HepG2 (cell line): ENCODE results near the gene KIF17. TPM values are rescaled to one million over a fixed set of nuclear protein-coding genes. Genes with fewer than 3 reads are reported as not detected.

Experiments used
- CHD4 ChIP-seq: fragments of 200-600 bp; sonication (generic); IDR thresholded peaks from 2 replicates; pipeline ENCODE4 v1.7.0; 2017; ENCODE audit warnings: mild to moderate bottlenecking, low read length, borderline replicate concordance
- FOXK2 ChIP-seq: fragments of 450-650 bp; IDR thresholded peaks from 2 replicates; pipeline ENCODE4 v1.6.1; 2016
- GABPA ChIP-seq, 2 experiments: IDR thresholded peaks; 2 replicates each; pipeline ENCODE4 v1.6.1; 2011 to 2016; ENCODE audit warnings: low read depth in 2 of 2, low read length in 1 of 2, missing biosample characterization in 1 of 2, missing genetic modification characterization in 1 of 2
- HOXD1 ChIP-seq: sonication (generic); formaldehyde crosslinking; IDR thresholded peaks from 2 replicates; pipeline ENCODE4 v1.5.0; 2020; ENCODE audit warnings: missing genetic modification reagents
- JDP2 ChIP-seq: sonication (generic); formaldehyde crosslinking; IDR thresholded peaks from 2 replicates; pipeline ENCODE4 v1.8.1; 2022; ENCODE audit warnings: missing genetic modification reagents, borderline replicate concordance
- PHF21A ChIP-seq: sonication (generic); formaldehyde crosslinking; IDR thresholded peaks from 2 replicates; pipeline ENCODE4 v1.5.0; 2020; ENCODE audit warnings: mild to moderate bottlenecking, missing genetic modification reagents
- RFXANK ChIP-seq: IDR thresholded peaks from 2 replicates; pipeline ENCODE4 v1.6.1; 2016
- RFXAP ChIP-seq: sonication (generic); formaldehyde crosslinking; IDR thresholded peaks from 2 replicates; pipeline ENCODE4 v1.4.0; 2020; ENCODE audit warnings: missing genetic modification reagents, borderline replicate concordance
- SP2 ChIP-seq: sonication (generic); formaldehyde crosslinking; IDR thresholded peaks from 2 replicates; pipeline ENCODE4 v1.5.1; 2020; ENCODE audit warnings: mild to moderate bottlenecking, missing genetic modification reagents
- TBP ChIP-seq: sonication (generic); formaldehyde crosslinking; IDR thresholded peaks from 2 replicates; pipeline ENCODE4 v1.5.0; 2020; ENCODE audit warnings: missing genetic modification reagents
- ZBTB46 ChIP-seq: sonication (generic); formaldehyde crosslinking; IDR thresholded peaks from 2 replicates; pipeline ENCODE4 v1.4.0; 2020; ENCODE audit warnings: mild to moderate bottlenecking, missing genetic modification reagents, borderline replicate concordance
- ZNF10 ChIP-seq: sonication (generic); formaldehyde crosslinking; IDR thresholded peaks from 2 replicates; pipeline ENCODE4 v1.4.0; 2020; ENCODE audit warnings: mild to moderate bottlenecking, low read depth, missing genetic modification reagents, borderline replicate concordance
- ZNF230 ChIP-seq: sonication (generic); formaldehyde crosslinking; IDR thresholded peaks from 2 replicates; pipeline ENCODE4 v1.4.0; 2020; ENCODE audit warnings: mild to moderate bottlenecking, missing genetic modification reagents
- ZNF292 ChIP-seq: sonication (generic); formaldehyde crosslinking; IDR thresholded peaks from 2 replicates; pipeline ENCODE4 v1.8.1; 2022; ENCODE audit warnings: mild to moderate bottlenecking, low read depth, missing genetic modification reagents, borderline replicate concordance
- ZNF382 ChIP-seq: sonication (generic); formaldehyde crosslinking; IDR thresholded peaks from 2 replicates; pipeline ENCODE4 v1.5.0; 2020; ENCODE audit warnings: missing genetic modification reagents, mild to moderate bottlenecking, borderline replicate concordance
- ZNF446 ChIP-seq: sonication (generic); formaldehyde crosslinking; IDR thresholded peaks from 2 replicates; pipeline ENCODE4 v1.5.0; 2020; ENCODE audit warnings: mild to moderate bottlenecking, missing genetic modification reagents
- ZNF501 ChIP-seq: sonication (generic); formaldehyde crosslinking; IDR thresholded peaks from 2 replicates; pipeline ENCODE4 v1.5.1; 2020; ENCODE audit warnings: mild to moderate bottlenecking, moderate library complexity, missing genetic modification reagents
- ZNF7 ChIP-seq: IDR thresholded peaks from 2 replicates; pipeline ENCODE4 v1.6.1; 2016; ENCODE audit warnings: missing biosample characterization, missing genetic modification reagents
- ZNF83 ChIP-seq: sonication (generic); formaldehyde crosslinking; IDR thresholded peaks from 2 replicates; pipeline ENCODE4 v1.4.0; 2020; ENCODE audit warnings: missing genetic modification reagents, mild to moderate bottlenecking, borderline replicate concordance
- ZNF841 ChIP-seq: sonication (generic); formaldehyde crosslinking; IDR thresholded peaks from 2 replicates; pipeline ENCODE4 v1.8.1; 2023; ENCODE audit warnings: missing genetic modification reagents, borderline replicate concordance
- polyA plus RNA-seq, 8 experiments: library from polyadenylated mRNA; depleted of rRNA in 3 of 8; stranded (reverse) in 7 of 8; unstranded in 1 of 8; fragments of >200 nt; fragmentation: Illumina TruSeq in 4 of 8; extraction: Trizol in 4 of 8; gene quantifications; 2 replicates each; pipeline versions ENCODE4 v1.2.1 to v1.2.3, GENCODE V29; 2011 to 2016; ENCODE audit warnings: low read depth in 4 of 8, missing spikeins in 1 of 8, mixed read lengths in 1 of 8; ENCODE audit not compliant: insufficient read depth in 1 of 8
- total RNA-seq, 5 experiments: library from RNA; depleted of rRNA; stranded (reverse); fragments of >200 nt; fragmentation: Illumina TruSeq; extraction: Trizol; gene quantifications; 2 replicates each; pipeline ENCODE4 v1.2.3, GENCODE V29; 2016; ENCODE audit warnings: low read depth in 1 of 5
- TF ChIP-seq, protein P1 (sequence below): sonication (generic); formaldehyde crosslinking; IDR thresholded peaks from 2 replicates; pipeline ENCODE4 v1.4.0; 2020; ENCODE audit warnings: mild to moderate bottlenecking, missing genetic modification reagents

KIF17 gene
- total and polyA plus RNA-seq, 2 of the 13 experiments (the other 11 are each of a cell fraction or from before 2014, with no cell fraction given), result 0.24 to 0.44 TPM

DNA sequence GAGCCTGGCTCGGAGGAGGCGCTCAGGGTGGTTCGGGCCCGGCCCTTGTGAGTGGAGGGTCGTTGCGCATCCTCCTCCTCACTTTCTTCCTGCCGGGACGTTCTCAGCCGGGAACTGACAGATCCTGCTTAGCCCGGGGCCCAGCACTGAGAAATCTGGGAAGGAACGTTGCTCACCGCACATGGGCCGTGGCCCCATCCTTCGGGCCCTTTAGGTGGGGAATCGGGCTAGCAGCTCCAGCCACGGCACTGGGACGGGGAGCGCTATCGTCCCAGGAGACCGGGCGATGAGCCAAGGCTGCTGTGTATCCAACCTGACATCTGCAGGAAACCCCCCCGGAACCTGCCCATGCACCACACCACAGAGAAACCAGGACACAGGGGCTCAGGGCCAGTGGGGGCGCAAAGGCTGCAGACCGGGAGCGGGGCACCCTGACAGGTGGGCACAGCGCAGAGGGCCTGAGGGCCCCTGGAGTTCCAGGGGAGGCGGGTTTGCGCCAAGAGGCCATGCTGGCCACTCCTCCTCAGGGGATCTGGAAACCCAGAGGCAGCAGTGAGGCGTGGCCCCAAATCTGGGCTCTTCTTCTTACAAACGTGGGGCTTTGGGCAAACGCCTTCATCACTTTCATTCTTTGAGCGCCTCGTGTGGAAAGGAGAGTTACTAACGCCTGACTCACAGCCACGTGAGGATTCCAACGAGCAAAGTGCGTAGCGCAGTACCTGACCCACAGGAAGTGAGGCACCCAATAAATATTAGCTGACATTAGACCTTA, 15.0 kb upstream of the KIF17 start, which contains the start of gene SH2D5 (continued):
- TF ChIP-seq, protein P1, sequence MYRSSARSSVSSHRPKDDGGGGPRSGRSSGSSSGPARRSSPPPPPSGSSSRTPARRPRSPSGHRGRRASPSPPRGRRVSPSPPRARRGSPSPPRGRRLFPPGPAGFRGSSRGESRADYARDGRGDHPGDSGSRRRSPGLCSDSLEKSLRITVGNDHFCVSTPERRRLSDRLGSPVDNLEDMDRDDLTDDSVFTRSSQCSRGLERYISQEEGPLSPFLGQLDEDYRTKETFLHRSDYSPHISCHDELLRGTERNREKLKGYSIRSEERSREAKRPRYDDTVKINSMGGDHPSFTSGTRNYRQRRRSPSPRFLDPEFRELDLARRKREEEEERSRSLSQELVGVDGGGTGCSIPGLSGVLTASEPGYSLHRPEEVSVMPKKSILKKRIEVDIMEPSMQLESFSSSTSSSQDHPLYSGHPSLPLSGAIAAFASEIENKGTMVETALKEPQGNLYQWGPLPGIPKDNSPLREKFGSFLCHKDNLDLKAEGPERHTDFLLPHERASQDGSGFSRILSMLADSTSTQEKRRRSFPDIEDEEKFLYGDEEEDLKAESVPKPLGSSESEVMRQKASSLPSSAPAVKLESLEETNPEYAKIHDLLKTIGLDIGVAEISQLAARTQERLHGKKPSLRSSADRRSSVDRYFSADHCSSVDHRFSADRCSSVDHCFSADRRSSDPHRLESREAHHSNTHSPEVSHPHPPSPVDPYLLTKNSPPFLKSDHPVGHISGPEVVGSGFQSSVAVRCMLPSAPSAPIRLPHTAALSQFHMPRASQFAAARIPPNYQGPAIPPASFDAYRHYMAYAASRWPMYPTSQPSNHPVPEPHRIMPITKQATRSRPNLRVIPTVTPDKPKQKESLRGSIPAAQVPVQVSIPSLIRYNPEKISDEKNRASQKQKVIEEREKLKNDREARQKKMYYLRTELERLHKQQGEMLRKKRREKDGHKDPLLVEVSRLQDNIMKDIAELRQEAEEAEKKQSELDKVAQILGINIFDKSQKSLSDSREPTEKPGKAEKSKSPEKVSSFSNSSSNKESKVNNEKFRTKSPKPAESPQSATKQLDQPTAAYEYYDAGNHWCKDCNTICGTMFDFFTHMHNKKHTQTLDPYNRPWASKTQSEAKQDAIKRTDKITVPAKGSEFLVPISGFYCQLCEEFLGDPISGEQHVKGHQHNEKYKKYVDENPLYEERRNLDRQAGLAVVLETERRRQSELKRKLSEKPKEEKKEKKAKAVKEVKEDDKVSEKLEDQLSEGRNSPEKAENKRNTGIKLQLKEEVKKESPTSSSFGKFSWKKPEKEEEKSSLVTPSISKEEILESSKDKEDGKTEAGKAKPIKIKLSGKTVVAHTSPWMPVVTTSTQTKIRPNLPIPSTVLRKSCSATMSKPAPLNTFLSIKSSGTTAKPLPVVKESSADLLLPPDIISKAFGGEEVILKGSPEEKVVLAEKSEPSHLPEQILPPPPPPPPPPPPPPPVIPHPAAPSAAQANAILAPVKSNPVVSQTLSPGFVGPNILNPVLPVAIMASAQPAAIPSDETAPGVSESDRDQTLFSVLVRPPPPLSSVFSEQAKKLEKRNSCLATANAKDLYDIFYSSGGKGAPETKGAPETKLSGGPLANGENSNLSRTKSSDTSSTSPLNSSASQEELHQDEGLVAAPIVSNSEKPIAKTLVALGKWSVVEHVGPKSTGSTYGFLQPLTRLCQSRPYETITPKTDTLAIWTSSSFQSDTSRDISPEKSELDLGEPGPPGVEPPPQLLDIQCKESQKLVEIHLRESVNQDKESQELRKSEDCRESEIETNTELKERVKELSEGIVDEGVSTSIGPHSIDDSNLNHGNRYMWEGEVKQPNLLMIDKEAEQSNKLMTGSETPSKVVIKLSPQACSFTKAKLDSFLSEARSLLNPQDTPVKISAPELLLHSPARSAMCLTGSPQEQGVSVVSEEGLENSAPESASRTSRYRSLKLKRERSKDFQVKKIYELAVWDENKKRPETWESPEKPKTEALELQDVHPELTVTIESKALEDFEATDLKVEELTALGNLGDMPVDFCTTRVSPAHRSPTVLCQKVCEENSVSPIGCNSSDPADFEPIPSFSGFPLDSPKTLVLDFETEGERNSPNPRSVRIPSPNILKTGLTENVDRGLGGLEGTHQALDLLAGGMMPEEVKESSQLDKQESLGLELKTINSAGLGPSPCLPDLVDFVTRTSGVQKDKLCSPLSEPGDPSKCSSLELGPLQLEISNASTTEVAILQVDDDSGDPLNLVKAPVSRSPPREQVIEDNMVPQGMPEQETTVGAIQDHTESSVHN (CRISPR knock-in tag), result 0 out of 2 replicates have a peak, but pooled peaks have one; percentile 37
- TF ChIP-seq GABPA (IDR thresholded peaks at IDR 0.05; ENCODE audit: low read depth, low read length), result no peak
- peak; percentile 65 for TF ChIP-seq GABPA (CRISPR knock-in tag; IDR thresholded peaks at IDR 0.05; ENCODE audit: low read depth)
- no peak; the same call in 1 of the 2 replicates for TF ChIP-seq ZNF292 (CRISPR knock-in tag)
- peak; percentile 53; the same call in 1 of the 2 replicates for TF ChIP-seq RFXAP (CRISPR knock-in tag)
- TF ChIP-seq PHF21A, result peak; percentile 58
- TF ChIP-seq ZNF10 (CRISPR knock-in tag), result no peak
- TF ChIP-seq ZNF501 (CRISPR knock-in tag), result peak; percentile 56; the same call in 1 of the 2 replicates
- no peak for TF ChIP-seq ZNF446 (CRISPR knock-in tag)
- TF ChIP-seq ZNF382 (CRISPR knock-in tag), result no peak
- TF ChIP-seq TBP, result no peak
- no peak for TF ChIP-seq FOXK2
- TF ChIP-seq HOXD1 (CRISPR knock-in tag), result no peak
- no peak for TF ChIP-seq CHD4
- TF ChIP-seq JDP2, result no peak
- TF ChIP-seq ZNF83 (CRISPR knock-in tag), result no peak
- TF ChIP-seq ZBTB46 (CRISPR knock-in tag), result no peak
- TF ChIP-seq SP2 (CRISPR knock-in tag), result no peak
- TF ChIP-seq ZNF230, result no peak
- TF ChIP-seq RFXANK (CRISPR knock-in tag), result no peak
- no peak for TF ChIP-seq ZNF841
- no peak for TF ChIP-seq ZNF7 (CRISPR knock-in tag)
